Lung microvascular endothelial cell (primary cell): Measurements from ENCODE around the gene DGKQ. TPM values are rescaled to one million over a fixed set of nuclear protein-coding genes. Genes with fewer than 3 reads are reported as not detected.

Experiments used
- DNase-seq, 2 donors: peaks; one replicate each; pipeline versions ENCODE4 v3.0.0 to v3.0.0-alpha.2; 2010; ENCODE audit warnings: low read depth in 2 of 2
- total RNA-seq: library from RNA; depleted of rRNA; stranded (reverse); fragments of >200 nt; gene quantifications from 2 replicates; pipeline ENCODE4 v1.2.1, GENCODE V29; 2014

Gene DGKQ
- total RNA-seq, 1 donor from 2014 or later: 18.3 TPM

- DNase-seq: no peak
Observed at GRCh38 chr4:963276-964225, 9.8 kb downstream of the DGKQ start.

GRCh38 chr4:962231-963208 is 10.8 kb downstream of the DGKQ start:
- DNase-seq: no peak

- no peak for DNase-seq
Observed at GRCh38 chr4:961351-962230, 11.8 kb downstream of the DGKQ start.

- DNase-seq: no peak
Observed at GRCh38 chr4:960636-961350, 12.6 kb downstream of the DGKQ start.

GRCh38 chr4:960140-960635 is 13.2 kb downstream of the DGKQ start:
- DNase-seq: no peak

- DNase-seq: no peak
Observed at GRCh38 chr4:959338-960139, 13.8 kb downstream of the DGKQ start.

- DNase-seq: no peak
Observed at GRCh38 chr4:958696-959337, 14.6 kb downstream of the DGKQ start.

GRCh38 chr4:958314-958665 is 15.1 kb downstream of the DGKQ start:
- DNase-seq: no peak

- DNase-seq: no peak
Observed at GRCh38 chr4:957581-958313, 15.6 kb downstream of the DGKQ start.

- DNase-seq: no peak
Observed at GRCh38 chr4:957231-957580, 16.2 kb downstream of the DGKQ start.

GRCh38 chr4:956531-957230 is 16.7 kb downstream of the DGKQ start:
- no peak for DNase-seq

GRCh38 chr4:955931-956381 is 17.4 kb downstream of the DGKQ start:
- DNase-seq: no peak

GRCh38 chr4:955161-955921 is 18.0 kb downstream of the DGKQ start:
- no peak for DNase-seq

GRCh38 chr4:954211-955020 is 19.0 kb downstream of the DGKQ start:
- DNase-seq: no peak

- DNase-seq: no peak
Observed at GRCh38 chr4:953574-953915, 19.8 kb downstream of the DGKQ start.

GRCh38 chr4:952881-953573 is 20.3 kb downstream of the DGKQ start:
- DNase-seq: no peak
